ENCODE data around the gene TBC1D2. TPM values are rescaled to one million over a fixed set of nuclear protein-coding genes. Genes with fewer than 3 reads are reported as not detected.

The TBC1D2 gene
- total and polyA plus RNA-seq, 2 of the 4 experiments (the other 2 are of a cell fraction): 36.9 to 62.7 TPM

DNA sequence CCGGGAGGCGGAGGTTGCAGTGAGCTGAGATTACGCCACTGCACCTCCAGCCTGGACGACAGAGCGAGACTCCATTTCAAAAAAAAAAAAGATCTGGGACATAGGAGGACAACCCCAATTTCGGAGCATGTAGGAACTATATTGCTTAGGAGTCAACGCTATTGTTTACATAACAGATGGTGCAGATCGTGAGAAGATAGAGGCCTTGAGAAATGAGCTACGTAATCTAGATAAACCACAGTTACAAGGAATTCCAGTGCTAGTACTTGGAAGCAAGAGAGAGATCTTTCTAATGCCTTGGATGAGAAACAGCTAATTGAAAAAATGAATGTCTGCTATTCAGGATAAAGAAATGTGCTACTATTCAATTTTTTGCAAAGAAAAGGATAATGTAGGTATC is 20.3 kb downstream of the TBC1D2 start:
- Histone ChIP-seq H3K27me3 (ENCODE audit: control insufficient read depth, insufficient read depth, low read length) (no peaks in the 10 kb centered on the region), H2BK5ac (ENCODE audit: low read depth, low read length, poor library complexity, severe bottlenecking) (no peak overlapping the region), H3K36me3 (ENCODE audit: control insufficient read depth, insufficient read depth, low read length) (peaks cover 11% of the 10 kb centered on the region), H3K18ac (ENCODE audit: low read depth, low read length) (no peak overlapping the region), H2AK5ac (ENCODE audit: low read depth, low read length) (no peak overlapping the region), H2AFZ (replicated peaks; ENCODE audit: low read length, poor library complexity) (no peak overlapping the region), H3K23ac (ENCODE audit: low read depth, low read length) (no peak overlapping the region; the same call in 1 of the 2 replicates), H4K91ac (ENCODE audit: insufficient read depth, low read depth, low read length) (peak overlapping the region; percentile 26; the same call in 1 of the 2 replicates), H2BK120ac (ENCODE audit: low read depth, low read length) (no peak overlapping the region; the same call in 1 of the 2 replicates), H3K9me1 (ENCODE audit: insufficient read depth, low read length) (peaks cover 20% of the 10 kb centered on the region), H3K27ac (ENCODE audit: insufficient read depth, low read length) (no peak overlapping the region), H2BK20ac (ENCODE audit: low read depth, low read length) (no peak overlapping the region), H4K8ac (ENCODE audit: low read depth in 2 of 2, low read length in 2 of 2) (no peak overlapping the region), H2BK15ac (ENCODE audit: low read depth, low read length) (no peak overlapping the region; the same call in 2 of the 3 replicates), H3K56ac (ENCODE audit: extremely low read depth, insufficient read depth, low read length) (no peak overlapping the region), H4K5ac (ENCODE audit: low read depth, low read length) (no peak overlapping the region), H3K4ac (ENCODE audit: low read depth, low read length) (no peak overlapping the region), H3K14ac (replicated peaks; ENCODE audit: low read depth, low read length) (no peak overlapping the region), H3K4me2 (ENCODE audit: low read depth, low read length) (no peak overlapping the region), H3K9ac (ENCODE audit: low read depth, low read length) (no peak overlapping the region), H2AK9ac (replicated peaks; ENCODE audit: low read depth, low read length, poor library complexity) (no peak overlapping the region), H3K9me3 (ENCODE audit: control insufficient read depth, insufficient read depth, low read length) (no peaks in the 10 kb centered on the region), H3K4me1 (ENCODE audit: control insufficient read depth, insufficient read depth, low read length) (peaks cover 20% of the 10 kb centered on the region), H4K20me1 (ENCODE audit: insufficient read depth, low read length) (no peaks in the 10 kb centered on the region), H3K4me3 (ENCODE audit: insufficient read depth, low read depth, low read length) (no peak overlapping the region), H3K79me1 (ENCODE audit: low read depth in 1 of 2, low read length in 2 of 2) (peaks cover 9 to 50% of the 10 kb centered on the region in 2 experiments)
- BruUV-seq (replicated peaks): no TSS peak
- TF ChIP-seq MAZ (IDR thresholded peaks at IDR 0.05; ENCODE audit: borderline replicate concordance, low read depth, low read length) (no peak), NFE2L2 (IDR thresholded peaks at IDR 0.05; ENCODE audit: low read depth, low read length) (no peak), MAFK (IDR thresholded peaks at IDR 0.05; ENCODE audit: low read depth, low read length) (no peak), RFX5 (IDR thresholded peaks at IDR 0.05; ENCODE audit: low read depth, low read length) (no peak), RAD21 (IDR thresholded peaks at IDR 0.05; ENCODE audit: low read length) (no peak), RCOR1 (IDR thresholded peaks at IDR 0.05; ENCODE audit: insufficient replicate concordance, low read length) (no peak), CEBPB (IDR thresholded peaks at IDR 0.05; ENCODE audit: low read depth, low read length) (no peak), CTCF (conservative IDR thresholded peaks at IDR 0.05; ENCODE audit: low read depth, low read length) (no peak)
- TF ChIP-seq, protein P1, sequence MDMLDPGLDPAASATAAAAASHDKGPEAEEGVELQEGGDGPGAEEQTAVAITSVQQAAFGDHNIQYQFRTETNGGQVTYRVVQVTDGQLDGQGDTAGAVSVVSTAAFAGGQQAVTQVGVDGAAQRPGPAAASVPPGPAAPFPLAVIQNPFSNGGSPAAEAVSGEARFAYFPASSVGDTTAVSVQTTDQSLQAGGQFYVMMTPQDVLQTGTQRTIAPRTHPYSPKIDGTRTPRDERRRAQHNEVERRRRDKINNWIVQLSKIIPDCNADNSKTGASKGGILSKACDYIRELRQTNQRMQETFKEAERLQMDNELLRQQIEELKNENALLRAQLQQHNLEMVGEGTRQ (IDR thresholded peaks at IDR 0.05; ENCODE audit: low read depth, low read length): no peak
- in situ Hi-C loops (cut with MboI; ENCODE audit: low sequenced_read_pairs) (no loop called here), dilution Hi-C loops (cut with HindIII; ENCODE audit: low sequenced_read_pairs, unreplicated experiment) (no loop called here), intact Hi-C loops (cut with micrococcal nuclease) (loop anchor here (2.0 kb wide), 1 partner anchor 14 kb away; no protein-coding TSS in a partner anchor)
- no peak for ATAC-seq (ENCODE audit: low read depth)
- POLR2A ChIA-PET (ENCODE audit: unreplicated experiment): interaction anchor here (1.6 kb wide), 1 partner anchor 20 kb away, joined by 8 read pairs; the partner anchor contains the start of gene TBC1D2
- WGBS, 2 experiments (ENCODE audit: extremely low coverage in 2 of 2, insufficient read length in 1 of 2): 89% methylated on average over 4 of the region's 9 CpGs; no CpG with 5 or more reads in 1 of the 2 experiments
- DNase-seq: peak; percentile 58
- CTCF ChIA-PET: interaction anchor here (1.3 kb wide), 1 partner anchor 81 kb away, joined by 3 read pairs; no protein-coding TSS in a partner anchor

All from IMR-90 (cell line).